CD4-positive, alpha-beta T cell treated with Interleukin-6 for 4 hours (primary cell): ENCODE results near the gene GRM6.

Experiments used
- DNase-seq: peaks from one replicate; pipeline ENCODE4 v3.0.0-alpha.2; 2020; ENCODE audit warnings: mixed read lengths

The GRM6 gene

DNA sequence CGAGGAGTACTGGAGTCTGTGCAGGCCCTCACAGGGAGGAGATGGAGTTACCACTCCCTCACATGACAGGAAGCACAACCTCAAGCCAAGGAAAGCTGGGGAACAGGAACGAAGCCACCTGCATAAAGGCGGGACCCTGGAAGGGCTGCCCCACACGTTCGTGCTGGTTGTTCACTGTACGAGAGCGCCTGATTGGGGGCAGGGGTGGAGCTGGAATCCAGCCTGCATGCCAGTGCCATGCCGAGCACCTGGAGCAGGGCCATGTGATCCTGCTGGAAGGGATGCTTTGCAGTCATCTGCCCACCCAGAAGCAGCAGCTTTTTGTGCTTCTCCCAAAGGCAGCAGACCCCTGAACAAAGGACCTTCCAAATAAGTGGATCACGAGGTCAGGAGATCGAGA, 11.4 kb downstream of the GRM6 start:
- no peak for DNase-seq

DNA sequence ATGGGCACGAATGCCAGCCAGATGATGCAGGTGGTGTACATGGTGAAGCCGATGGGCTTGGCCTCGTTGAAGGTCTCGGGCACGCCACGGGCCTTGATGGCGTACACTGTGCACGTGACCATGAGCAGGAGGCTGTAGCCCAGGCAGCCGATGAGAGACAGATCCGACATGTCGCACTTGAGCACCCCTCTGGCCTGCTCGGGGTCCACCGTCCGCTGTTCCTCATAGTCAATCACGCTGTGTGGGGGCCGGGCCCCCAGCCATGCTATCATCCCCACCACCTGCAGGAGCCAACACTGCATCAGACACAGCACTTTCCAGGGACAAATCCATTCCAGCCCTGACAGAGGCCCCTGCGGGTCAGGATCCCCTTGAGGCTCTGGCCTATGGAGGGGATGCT, 12.2 kb downstream of the GRM6 start:
- no peak for DNase-seq

- DNase-seq: no peak
Observed at GRCh38 chr5:178981381-178981780, 13.7 kb downstream of the GRM6 start.

- DNase-seq: no peak
Observed at GRCh38 chr5:178965465-178966055, 29.6 kb downstream of the GRM6 start.

- no peak for DNase-seq
Observed at GRCh38 chr5:178941361-178941760, 53.8 kb downstream of the GRM6 start.

GRCh38 chr5:178940569-178941360, 54.4 kb downstream of the GRM6 start, which contains the start of gene ZNF454:
Gene ZNF454, plus strand, starts transcription at chr5:178941198. Its CDS starts 1,594 bp downstream, at chr5:178942792.
- DNase-seq: no peak

DNA sequence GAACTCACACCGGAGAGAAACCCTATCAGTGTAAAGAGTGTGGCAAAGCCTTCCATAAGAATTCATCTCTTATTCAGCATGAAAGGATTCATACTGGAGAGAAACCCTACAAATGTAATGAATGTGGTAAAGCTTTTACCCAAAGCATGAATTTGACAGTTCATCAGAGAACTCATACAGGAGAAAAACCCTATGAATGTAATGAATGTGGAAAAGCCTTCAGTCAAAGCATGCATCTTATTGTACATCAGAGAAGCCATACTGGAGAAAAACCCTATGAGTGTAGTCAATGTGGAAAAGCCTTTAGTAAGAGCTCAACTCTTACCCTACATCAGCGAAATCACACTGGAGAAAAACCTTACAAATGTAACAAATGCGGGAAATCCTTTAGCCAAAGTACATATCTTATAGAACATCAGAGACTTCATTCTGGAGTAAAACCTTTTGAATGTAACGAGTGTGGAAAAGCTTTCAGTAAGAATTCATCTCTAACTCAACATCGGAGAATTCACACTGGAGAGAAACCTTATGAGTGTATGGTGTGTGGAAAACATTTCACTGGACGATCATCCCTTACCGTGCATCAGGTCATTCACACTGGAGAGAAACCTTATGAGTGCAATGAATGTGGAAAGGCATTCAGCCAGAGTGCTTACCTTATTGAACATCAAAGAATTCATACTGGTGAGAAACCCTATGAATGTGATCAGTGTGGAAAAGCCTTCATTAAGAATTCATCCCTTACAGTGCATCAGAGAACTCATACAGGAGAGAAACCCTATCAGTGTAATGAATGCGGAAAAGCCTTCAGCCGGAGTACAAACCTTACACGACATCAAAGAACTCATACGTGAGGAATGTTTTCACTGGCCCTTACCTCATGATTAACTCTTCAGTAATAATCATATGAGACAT, 63.0 kb downstream of the GRM6 start:
- no peak for DNase-seq
